Raji (cell line): ENCODE results near the gene GINS3.
A peak's percentile ranks its signal among the peaks of the same experiment; 100 is the strongest.

Experiments
- POLR2A ChIP-seq: IDR thresholded peaks from 2 replicates; pipeline ENCODE4 v1.6.1; 2011; ENCODE audit warnings: low read depth, low read length, control low read depth; ENCODE audit not compliant: insufficient read depth

Gene GINS3

DNA sequence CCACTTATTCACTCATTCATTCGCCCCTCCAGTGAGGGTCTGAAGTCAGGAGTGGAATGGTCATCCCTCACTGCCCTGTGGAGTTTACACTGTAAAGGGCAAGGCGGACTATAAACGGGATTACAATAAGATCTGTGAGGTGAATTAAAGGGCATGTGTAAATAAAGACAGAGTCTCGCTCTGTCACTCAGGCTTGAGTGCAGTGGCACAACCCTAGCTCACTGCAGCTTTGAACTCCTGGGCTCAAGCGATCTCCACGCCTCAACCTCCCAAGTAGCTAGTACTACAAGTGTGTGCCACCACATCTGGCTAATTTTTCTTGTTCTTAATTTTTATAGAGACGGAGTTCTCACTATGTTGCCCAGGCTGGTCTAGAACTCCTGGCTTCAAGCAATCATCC, 25.8 kb downstream of the GINS3 start:
- TF ChIP-seq POLR2A, result no peak

DNA sequence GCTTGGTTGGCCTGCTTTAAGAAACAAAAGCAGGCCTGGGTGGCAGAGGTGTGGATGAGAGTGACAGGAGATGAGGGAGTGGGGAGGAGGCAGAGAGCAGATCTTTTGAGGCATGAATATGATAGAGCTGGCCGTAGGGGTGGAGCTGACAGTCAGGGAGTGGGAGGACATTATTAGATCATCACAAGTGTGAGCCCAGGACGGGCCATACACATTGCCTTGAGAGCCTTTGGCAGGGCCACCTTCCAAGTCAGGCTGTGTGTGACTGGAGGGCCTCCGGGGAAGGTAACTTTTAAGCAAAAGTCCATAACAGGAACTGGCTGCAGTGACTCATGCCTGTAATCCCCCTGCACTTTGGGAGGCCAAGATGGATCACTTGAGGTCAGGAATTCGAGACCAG, 26.3 kb downstream of the GINS3 start:
- TF ChIP-seq POLR2A, result no peak; the same call in 1 of the 2 replicates

DNA sequence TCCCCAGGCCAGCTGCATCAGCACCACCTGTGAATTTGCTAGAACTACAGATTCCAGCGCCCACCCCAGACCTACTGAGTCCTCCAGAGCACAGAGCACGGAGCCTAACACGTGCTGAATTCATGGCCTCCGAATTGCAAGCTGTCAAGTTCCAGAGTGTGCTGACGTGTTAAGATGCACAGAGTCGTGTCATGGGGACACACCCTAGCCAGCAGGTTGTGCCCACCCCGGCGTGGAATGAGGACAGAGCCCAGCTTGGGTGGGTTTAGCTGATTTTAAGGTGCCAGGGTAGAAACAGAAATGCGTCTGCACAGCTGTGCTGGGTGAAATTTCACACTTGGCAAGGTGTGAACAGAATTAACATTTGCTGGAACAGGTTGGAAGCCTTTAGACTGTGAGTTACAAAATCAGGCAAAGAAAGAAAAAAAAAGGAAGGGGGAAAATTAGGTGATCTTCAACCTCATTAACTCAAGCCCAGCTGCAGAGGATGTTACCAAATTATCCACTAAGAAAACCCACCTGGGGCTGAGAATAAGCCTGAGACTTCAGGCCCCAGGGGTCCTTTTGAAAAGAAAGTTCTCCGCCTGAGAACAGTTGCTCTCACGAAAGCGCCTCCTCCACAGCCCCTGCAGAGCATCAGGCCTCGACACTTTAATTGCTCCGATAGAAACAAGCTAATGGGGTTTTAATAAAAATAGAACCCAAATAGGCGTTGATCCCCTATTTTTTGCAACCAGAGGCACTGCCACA, 27.1 kb downstream of the GINS3 start:
- no peak for TF ChIP-seq POLR2A

- peak; percentile 37; the same call in 1 of the 2 replicates for TF ChIP-seq POLR2A
Measured at GRCh38 chr16:58421059-58421458, 28.8 kb downstream of the GINS3 start.

- TF ChIP-seq POLR2A, result no peak
Measured at GRCh38 chr16:58421529-58421928, 29.3 kb downstream of the GINS3 start.

DNA sequence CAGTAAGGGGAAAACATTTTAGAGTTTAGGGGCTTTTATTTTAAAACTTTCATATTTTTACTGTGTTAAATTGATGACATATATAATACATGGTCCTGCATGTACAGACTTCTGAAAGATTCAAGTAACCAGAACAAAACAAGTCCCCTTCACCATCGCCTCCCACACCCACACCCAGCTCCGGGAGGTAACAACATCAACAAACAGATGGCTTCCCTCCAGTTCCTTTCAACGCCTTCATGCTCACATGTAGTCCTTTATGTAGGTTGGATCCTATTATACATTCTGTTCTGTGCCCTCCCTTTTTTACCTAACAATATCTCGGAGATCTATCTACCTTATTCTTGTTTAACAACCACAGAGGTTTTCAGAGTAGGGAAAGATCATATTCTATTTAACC, 30.5 kb downstream of the GINS3 start:
- TF ChIP-seq POLR2A, result no peak

DNA sequence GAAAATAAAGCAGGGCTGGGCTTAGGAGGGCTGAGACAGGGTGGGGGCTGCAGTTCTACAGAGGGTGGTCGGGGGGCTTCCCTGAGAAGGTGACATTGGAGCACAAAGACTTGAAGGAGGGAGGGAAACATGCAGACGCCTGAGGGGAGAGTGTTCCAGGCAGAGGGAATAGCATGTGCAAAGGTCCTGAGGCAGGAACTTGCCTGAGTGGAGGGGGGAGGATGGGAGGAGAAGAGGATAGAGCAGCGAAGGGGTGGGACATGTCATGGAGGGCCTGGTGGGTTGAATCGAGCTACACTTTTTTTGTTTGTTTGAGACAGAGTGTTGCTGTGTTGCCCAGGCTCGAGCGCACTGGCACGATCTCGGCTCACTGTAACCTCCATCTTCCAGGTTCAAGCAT, 33.0 kb downstream of the GINS3 start:
- no peak for TF ChIP-seq POLR2A

GRCh38 chr16:58425756-58426494, 33.7 kb downstream of the GINS3 start:
- no peak for TF ChIP-seq POLR2A

- no peak for TF ChIP-seq POLR2A
Measured at GRCh38 chr16:58426966-58427365, 34.7 kb downstream of the GINS3 start.

- no peak for TF ChIP-seq POLR2A
Measured at GRCh38 chr16:58428621-58429542, 36.6 kb downstream of the GINS3 start.

DNA sequence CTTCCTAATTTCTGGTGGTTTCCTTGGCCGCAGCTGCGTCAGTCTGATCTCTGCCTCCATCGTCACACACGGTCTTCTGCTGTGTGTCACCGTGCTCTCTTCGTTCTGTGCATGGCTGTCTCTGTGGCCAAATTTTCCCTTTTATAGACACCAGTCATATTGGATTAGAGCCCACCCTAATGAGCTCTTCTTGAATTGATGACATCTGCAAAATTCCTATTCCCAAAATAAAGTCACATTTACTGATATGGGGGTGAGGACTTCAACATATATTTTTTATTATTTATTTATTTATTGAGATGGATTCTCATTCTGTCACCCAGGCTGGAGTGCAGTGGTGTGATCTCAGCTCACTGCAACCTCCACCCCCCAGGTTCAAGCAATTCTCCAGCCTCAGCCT, 38.4 kb downstream of the GINS3 start:
- no peak for TF ChIP-seq POLR2A

DNA sequence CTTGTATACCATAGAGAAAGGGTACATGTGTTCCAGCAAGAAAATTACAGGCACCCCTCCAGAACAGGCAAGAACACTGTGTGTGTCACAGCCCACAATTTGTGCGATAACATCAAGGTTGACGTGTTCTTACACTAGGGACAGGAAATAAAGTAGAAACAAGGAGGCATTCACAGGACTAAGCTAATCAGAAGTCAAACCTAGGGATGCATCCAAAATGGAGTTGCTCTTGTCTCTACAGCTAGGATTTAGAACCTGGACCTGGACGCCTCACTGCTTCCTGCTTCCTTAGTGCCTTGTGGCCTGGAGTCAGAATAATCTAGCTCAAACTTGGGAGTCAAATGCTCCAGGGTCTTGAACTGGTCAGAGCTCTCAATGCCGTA, 41.3 kb downstream of the GINS3 start:
- no peak for TF ChIP-seq POLR2A

DNA sequence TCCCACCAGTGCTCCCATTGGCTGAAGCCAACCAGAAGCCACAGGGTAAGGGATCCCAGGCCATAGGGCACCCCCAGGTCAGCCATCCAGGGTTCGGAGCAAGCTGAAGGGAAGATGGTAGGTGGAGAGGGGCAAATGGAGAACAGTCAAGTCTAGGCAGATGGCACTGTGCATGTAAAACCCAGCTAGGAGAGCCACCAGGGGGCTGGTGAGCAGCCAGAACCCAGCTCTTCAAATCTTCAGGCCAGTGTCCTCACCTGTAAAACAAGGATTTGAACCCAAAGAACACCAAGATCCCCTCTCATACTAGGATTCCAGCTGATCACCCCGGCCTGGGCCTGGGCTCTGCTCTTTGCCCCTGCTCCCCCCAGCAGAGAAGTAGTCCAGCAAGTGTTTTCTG, 43.5 kb downstream of the GINS3 start:
- TF ChIP-seq POLR2A, result no peak

DNA sequence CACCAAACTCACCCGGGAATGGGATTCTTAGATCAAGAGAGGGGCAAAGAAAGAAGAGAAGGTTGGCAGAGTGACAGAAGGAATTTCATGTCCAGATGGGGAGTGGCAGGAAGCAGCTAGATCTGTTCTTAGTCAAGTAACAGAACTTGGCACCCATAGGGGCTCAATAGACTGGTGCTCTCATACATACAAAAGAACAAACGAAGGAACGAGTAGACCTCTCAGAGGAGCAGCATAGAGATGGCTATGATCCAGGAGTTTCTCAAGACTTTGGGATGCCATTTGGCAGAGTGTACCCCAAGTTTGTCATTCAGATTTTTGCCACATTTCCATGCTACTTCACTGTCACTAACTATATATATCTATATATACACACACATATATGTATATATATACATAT, 47.9 kb downstream of the GINS3 start:
- TF ChIP-seq POLR2A, result no peak

DNA sequence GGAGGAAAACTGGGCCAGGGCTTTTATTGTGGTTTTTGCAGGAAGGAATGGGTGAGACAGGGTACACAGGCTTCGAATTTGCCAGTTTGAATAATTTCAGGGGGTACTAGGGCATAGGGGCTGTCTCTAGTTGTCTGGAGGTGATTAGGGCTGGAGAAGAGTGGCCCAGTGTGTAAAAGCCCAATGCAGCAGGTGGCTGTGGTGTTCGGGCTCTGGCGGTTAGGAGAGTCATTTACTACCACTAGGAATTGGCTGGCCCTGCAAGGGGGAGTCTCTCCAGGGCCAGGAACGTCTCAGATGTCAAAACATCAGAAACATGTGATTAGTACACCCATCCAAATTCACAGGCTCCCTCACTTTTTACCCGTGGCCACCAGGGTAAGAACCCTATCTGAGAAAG, 50.3 kb downstream of the GINS3 start:
- no peak for TF ChIP-seq POLR2A
